Activated T-cell treated with anti-CD3 and anti-CD28 coated beads, Interleukin-2, amount 50 U/mL, for 24 hours (primary cell): Measurements from ENCODE around the gene HMCN2.
"Not testable (repeated sequence)": the region's sequence is repeated elsewhere in the genome, so short reads cannot be mapped to it uniquely, and the experiment has no call there.

Experiments used
- DNase-seq: peaks from one replicate; pipeline ENCODE4 v3.0.0-alpha.2; 2020
- H3K27ac Mint-ChIP-seq: 2 replicates; pipeline ENCODE4 v1.8.0; 2020; ENCODE audit warnings: mild to moderate bottlenecking, mixed read lengths
- H3K27me3 Mint-ChIP-seq: 2 replicates; pipeline ENCODE4 v1.8.0; 2020; ENCODE audit warnings: mixed read lengths
- H3K36me3 Mint-ChIP-seq: 2 replicates; pipeline ENCODE4 v1.8.0; 2020; ENCODE audit warnings: low read depth, mixed read lengths
- H3K4me1 Mint-ChIP-seq: 2 replicates; pipeline ENCODE4 v1.8.0; 2020; ENCODE audit warnings: low read depth, mixed read lengths
- H3K4me3 Mint-ChIP-seq: 2 replicates; pipeline ENCODE4 v1.8.0; 2020; ENCODE audit warnings: mild to moderate bottlenecking, moderate library complexity, mixed read lengths
- H3K9me3 Mint-ChIP-seq: 2 replicates; pipeline ENCODE4 v1.8.0; 2020; ENCODE audit warnings: mixed read lengths

Gene HMCN2

GRCh38 chr9:130330202-130330862 lies 64.8 kb downstream of the HMCN2 start:
- peaks cover 74% of the 10 kb centered on the region for H3K27me3 Mint-ChIP-seq
- H3K4me1 Mint-ChIP-seq = no peaks in the 10 kb centered on the region
- H3K36me3 Mint-ChIP-seq = no peaks in the 10 kb centered on the region
- H3K27ac Mint-ChIP-seq = no peak overlapping the region
- DNase-seq = no peak
- H3K4me3 Mint-ChIP-seq = no peak overlapping the region
- H3K9me3 Mint-ChIP-seq = no peaks in the 10 kb centered on the region

GRCh38 chr9:130331061-130331460 lies 65.5 kb downstream of the HMCN2 start:
- Mint-ChIP-seq H3K4me1 (no peaks in the 10 kb centered on the region), H3K27me3 (peaks cover 67% of the 10 kb centered on the region), H3K9me3 (no peaks in the 10 kb centered on the region), H3K4me3 (no peak overlapping the region), H3K27ac (no peak overlapping the region), H3K36me3 (no peaks in the 10 kb centered on the region)
- no peak for DNase-seq

DNA sequence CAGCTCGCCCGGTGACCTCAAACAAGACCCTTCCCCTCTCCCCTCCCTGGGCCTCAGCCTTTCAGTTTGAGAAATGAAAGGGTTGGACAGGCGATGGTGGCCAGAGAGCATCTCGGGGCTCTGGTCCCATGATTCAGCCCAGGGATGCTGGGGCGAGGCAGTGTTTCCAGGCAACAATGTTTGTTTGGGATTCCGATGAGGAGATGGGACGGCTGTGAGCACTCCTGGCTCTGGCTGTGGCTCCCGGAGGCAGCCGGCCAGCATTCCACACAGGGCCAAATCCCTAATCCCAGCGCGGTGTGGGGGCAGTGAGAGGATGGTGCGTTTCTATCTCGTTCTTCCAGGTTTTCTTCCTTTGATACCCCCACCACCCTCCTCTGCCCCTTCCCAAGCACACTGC lies 66.0 kb downstream of the HMCN2 start:
- peaks cover 63% of the 10 kb centered on the region for H3K27me3 Mint-ChIP-seq
- H3K36me3 Mint-ChIP-seq = no peaks in the 10 kb centered on the region
- no peak for DNase-seq
- no peak overlapping the region for H3K27ac Mint-ChIP-seq
- H3K4me3 Mint-ChIP-seq = no peak overlapping the region
- no peaks in the 10 kb centered on the region for H3K4me1 Mint-ChIP-seq
- H3K9me3 Mint-ChIP-seq = no peaks in the 10 kb centered on the region

- Mint-ChIP-seq H3K27ac (no peak overlapping the region), H3K4me3 (no peak overlapping the region), H3K27me3 (peaks cover 59% of the 10 kb centered on the region), H3K36me3 (no peaks in the 10 kb centered on the region), H3K4me1 (no peaks in the 10 kb centered on the region), H3K9me3 (no peaks in the 10 kb centered on the region)
- DNase-seq = no peak
Observed at GRCh38 chr9:130332384-130332926, 66.9 kb downstream of the HMCN2 start.

DNA sequence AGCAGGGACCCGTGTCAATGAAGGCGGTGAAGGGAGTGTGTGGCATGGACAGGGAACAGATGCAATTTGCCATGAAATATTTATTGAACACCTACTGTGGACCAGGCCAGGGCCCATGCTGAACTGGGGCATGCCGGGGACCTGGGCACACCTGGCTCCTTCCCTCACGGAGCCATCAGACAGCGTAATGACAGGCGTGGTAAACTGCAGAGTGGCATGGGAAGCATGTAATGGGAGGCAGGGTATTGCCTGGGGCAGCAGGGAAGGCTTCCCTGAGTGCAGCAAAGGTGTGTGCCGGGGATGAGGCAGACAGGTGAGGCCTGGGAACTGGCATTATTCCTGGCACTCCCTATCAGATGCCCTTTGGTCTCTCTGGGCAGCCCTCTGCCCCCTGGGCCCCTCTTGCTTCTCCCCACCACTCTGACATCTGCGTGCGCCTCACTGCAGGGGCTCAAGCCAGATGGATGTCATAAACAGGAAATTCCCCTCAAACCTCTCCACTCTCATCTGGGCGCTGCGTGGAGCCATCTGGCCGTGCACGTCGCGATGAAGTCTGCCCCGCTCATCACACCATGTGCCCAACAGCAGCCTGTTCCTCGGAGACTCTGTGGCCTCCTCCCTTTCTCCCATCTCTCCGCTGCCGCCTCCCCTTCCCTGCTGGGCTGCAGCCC lies 67.6 kb downstream of the HMCN2 start:
- Mint-ChIP-seq H3K9me3 (no peaks in the 10 kb centered on the region), H3K27ac (no peak overlapping the region), H3K4me3 (no peak overlapping the region), H3K4me1 (no peaks in the 10 kb centered on the region), H3K36me3 (no peaks in the 10 kb centered on the region), H3K27me3 (peaks cover 54% of the 10 kb centered on the region)
- DNase-seq = no peak

DNA sequence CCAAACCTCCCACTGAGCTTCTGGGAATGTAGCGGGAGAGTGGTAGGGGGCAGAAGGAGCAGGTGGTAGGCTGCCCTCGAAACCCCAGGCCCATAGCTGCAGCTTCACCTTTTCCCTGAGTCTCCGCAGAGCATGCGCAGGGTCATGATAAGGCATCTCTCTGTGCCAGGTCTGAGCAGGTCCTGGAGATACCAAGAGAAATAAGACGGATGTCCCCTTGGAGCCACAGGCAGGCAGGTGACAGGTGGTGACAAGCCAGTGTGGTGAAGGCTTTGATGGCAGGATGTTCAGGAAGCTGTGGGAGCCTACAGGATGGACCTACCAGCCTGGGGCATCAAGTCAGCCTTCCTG lies 68.1 kb downstream of the HMCN2 start:
- Mint-ChIP-seq H3K27ac (no peak overlapping the region), H3K9me3 (no peaks in the 10 kb centered on the region), H3K4me3 (no peak overlapping the region), H3K27me3 (peaks cover 49% of the 10 kb centered on the region), H3K4me1 (no peaks in the 10 kb centered on the region), H3K36me3 (no peaks in the 10 kb centered on the region)
- no peak for DNase-seq

GRCh38 chr9:130334915-130335314 lies 69.4 kb downstream of the HMCN2 start:
- Mint-ChIP-seq H3K4me3 (no peak overlapping the region), H3K27me3 (peaks cover 38% of the 10 kb centered on the region), H3K36me3 (no peaks in the 10 kb centered on the region), H3K4me1 (no peaks in the 10 kb centered on the region), H3K27ac (no peak overlapping the region), H3K9me3 (no peaks in the 10 kb centered on the region)
- no peak for DNase-seq

- Mint-ChIP-seq H3K4me3 (no peak overlapping the region), H3K36me3 (no peaks in the 10 kb centered on the region), H3K9me3 (no peaks in the 10 kb centered on the region), H3K4me1 (no peaks in the 10 kb centered on the region), H3K27me3 (peaks cover 31% of the 10 kb centered on the region), H3K27ac (no peak overlapping the region)
- no peak for DNase-seq
Observed at GRCh38 chr9:130336027-130336610, 70.6 kb downstream of the HMCN2 start.

- H3K27me3 Mint-ChIP-seq = peaks cover 27% of the 10 kb centered on the region
- H3K4me3 Mint-ChIP-seq = no peak overlapping the region
- no peak for DNase-seq
- no peak overlapping the region for H3K27ac Mint-ChIP-seq
- no peaks in the 10 kb centered on the region for H3K4me1 Mint-ChIP-seq
- H3K9me3 Mint-ChIP-seq = no peaks in the 10 kb centered on the region
- H3K36me3 Mint-ChIP-seq = no peaks in the 10 kb centered on the region
Observed at GRCh38 chr9:130336885-130337284, 71.3 kb downstream of the HMCN2 start.

DNA sequence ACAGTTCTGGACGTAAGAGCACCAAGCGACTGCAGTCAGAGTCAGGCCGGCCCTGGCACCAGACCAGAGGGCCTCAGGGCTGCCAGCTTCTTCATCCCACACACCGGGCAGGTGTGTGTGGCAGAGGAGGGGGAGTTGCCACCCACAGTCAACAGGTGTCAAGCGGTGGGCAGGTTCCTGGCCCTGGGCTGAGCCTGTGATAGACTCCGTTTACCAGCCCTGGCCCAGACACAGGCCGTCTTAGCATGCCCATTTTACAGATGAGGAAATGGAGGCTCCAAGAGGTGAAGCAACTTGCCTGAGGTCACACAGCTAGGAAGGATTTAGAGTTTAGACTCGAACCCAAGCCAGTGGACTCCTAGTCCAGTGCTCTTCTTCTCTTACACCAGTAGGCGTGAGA lies 71.8 kb downstream of the HMCN2 start:
- H3K4me3 Mint-ChIP-seq = no peak overlapping the region

DNA sequence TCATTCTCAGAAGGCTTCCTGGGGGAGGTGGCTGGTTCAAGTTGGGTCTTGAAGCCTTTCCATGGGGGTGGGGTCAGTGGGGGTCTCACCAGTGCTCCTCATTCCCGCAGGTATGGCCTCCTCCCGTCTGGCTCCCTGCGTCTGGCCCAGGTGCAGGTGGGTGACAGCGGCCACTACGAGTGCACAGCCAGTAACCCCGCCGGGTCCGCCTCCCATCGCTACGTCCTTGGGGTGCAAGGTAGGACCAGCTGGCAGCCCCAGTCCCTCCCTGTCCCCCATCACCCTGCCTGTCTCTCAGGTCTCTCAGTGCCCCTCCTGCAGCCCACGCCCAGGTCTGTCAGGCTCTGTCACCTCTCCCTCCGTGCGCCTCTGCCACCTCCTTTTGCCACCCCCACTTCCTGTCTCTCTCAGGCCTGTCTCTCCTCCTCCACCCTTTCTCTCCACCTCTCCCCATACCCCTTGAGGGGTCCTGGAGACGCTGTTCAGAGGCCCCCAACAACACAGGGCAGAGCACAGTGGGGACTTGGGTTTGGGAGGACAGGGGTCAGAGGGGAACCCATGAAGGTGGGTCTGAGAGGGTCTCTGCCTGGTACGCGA lies 72.3 kb downstream of the HMCN2 start:
- no peak overlapping the region for H3K27ac Mint-ChIP-seq
- H3K4me1 Mint-ChIP-seq = no peaks in the 10 kb centered on the region
- no peak overlapping the region for H3K4me3 Mint-ChIP-seq
- peaks cover 17% of the 10 kb centered on the region for H3K27me3 Mint-ChIP-seq
- no peaks in the 10 kb centered on the region for H3K36me3 Mint-ChIP-seq
- H3K9me3 Mint-ChIP-seq = no peaks in the 10 kb centered on the region
- no peak for DNase-seq

More for the DNA sequence above, 71.8 kb downstream of the HMCN2 start:
- H3K27ac Mint-ChIP-seq = no peak overlapping the region
- H3K9me3 Mint-ChIP-seq = no peaks in the 10 kb centered on the region
- no peak for DNase-seq
- H3K27me3 Mint-ChIP-seq = peaks cover 22% of the 10 kb centered on the region
- H3K36me3 Mint-ChIP-seq = no peaks in the 10 kb centered on the region
- no peaks in the 10 kb centered on the region for H3K4me1 Mint-ChIP-seq

DNA sequence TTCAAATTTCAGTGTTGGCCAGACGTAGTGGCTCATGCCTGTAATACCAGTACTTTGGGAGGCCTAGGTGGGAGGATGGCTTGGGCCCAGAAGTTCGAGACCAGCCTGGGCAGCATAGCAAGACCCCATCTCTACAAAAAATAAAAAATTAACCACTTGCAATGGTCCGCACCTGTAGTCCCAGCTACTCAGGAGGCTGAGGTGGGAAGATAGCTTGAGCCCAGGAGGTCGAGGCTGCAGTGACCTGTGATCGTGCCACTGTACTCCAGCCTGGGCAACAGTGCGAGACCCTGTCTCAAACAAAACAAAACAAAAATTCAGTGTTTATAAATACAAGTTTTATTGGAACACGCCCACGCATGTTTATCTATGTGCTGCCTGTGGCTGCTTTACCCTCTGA lies 73.3 kb downstream of the HMCN2 start:
- DNase-seq, H3K36me3 Mint-ChIP-seq, H3K4me3 Mint-ChIP-seq, H3K27ac Mint-ChIP-seq, H3K27me3 Mint-ChIP-seq, H3K4me1 Mint-ChIP-seq, H3K9me3 Mint-ChIP-seq: not testable (repeated sequence)

GRCh38 chr9:130339306-130339705 lies 73.7 kb downstream of the HMCN2 start:
- peaks cover 3% of the 10 kb centered on the region for H3K27me3 Mint-ChIP-seq
- H3K9me3 Mint-ChIP-seq = no peaks in the 10 kb centered on the region
- no peaks in the 10 kb centered on the region for H3K4me1 Mint-ChIP-seq
- no peak for DNase-seq
- no peak overlapping the region for H3K4me3 Mint-ChIP-seq
- H3K36me3 Mint-ChIP-seq = no peaks in the 10 kb centered on the region
- H3K27ac Mint-ChIP-seq = no peak overlapping the region

- Mint-ChIP-seq H3K36me3 (no peaks in the 10 kb centered on the region), H3K4me3 (no peak overlapping the region), H3K27me3 (peaks cover 2% of the 10 kb centered on the region), H3K27ac (no peak overlapping the region), H3K4me1 (no peaks in the 10 kb centered on the region), H3K9me3 (no peaks in the 10 kb centered on the region)
- no peak for DNase-seq
Observed at GRCh38 chr9:130340011-130340410, 74.5 kb downstream of the HMCN2 start.

DNA sequence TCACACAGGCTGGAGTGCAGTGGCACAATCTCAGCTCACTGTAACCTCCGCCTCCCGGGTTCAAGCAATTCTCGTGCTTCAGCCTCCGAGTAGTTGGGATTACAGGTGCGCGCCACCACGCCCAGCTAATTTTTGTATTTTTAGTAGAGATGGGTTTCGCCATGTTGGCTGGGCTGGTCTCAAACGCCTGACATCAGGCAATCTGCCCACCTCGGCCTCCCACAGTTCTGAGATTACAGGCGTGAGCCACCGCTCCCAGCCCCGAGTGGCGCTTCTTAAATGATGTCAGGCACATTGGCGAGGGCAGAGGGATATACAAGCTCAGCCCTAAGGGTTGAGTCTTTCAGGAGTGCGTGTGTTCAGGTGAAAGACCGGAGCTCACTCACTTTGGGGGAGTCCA lies 75.0 kb downstream of the HMCN2 start:
- not testable (repeated sequence) for H3K36me3 Mint-ChIP-seq, H3K4me3 Mint-ChIP-seq, H3K27me3 Mint-ChIP-seq, DNase-seq, H3K9me3 Mint-ChIP-seq, H3K4me1 Mint-ChIP-seq, H3K27ac Mint-ChIP-seq
